Testis (tissue), 5 donors: ENCODE data around the gene C1R. TPM values are rescaled to one million over a fixed set of nuclear protein-coding genes. Genes with fewer than 3 reads are reported as not detected.

Experiments used
- DNase-seq: peaks from one replicate; pipeline ENCODE4 v3.0.0-alpha.2; 2019
- H3K27ac ChIP-seq, 2 donors: fragments of 200-600 bp; sonication (generic); one replicate each; pipeline ENCODE4 v1.5.1; 2019
- H3K27me3 ChIP-seq: fragments of 200-600 bp; sonication (generic); one replicate; pipeline ENCODE4 v1.5.1; 2019
- H3K36me3 ChIP-seq: fragments of 200-600 bp; sonication (generic); one replicate; pipeline ENCODE4 v1.5.1; 2017; ENCODE audit warnings: low read depth; ENCODE audit errors: missing control alignments
- H3K4me1 ChIP-seq: fragments of 200-600 bp; sonication (generic); one replicate; pipeline ENCODE4 v1.5.1; 2019
- H3K4me3 ChIP-seq, 2 donors: fragments of 200-600 bp; sonication (generic); one replicate each; pipeline ENCODE4 v1.5.1; 2017 to 2019
- H3K9me3 ChIP-seq: fragments of 200-600 bp; sonication (generic); one replicate; pipeline ENCODE4 v1.5.1; 2017
- POLR2A ChIP-seq: fragments of 450-650 bp; IDR thresholded peaks from one replicate; pipeline ENCODE4 v1.6.1; 2017; ENCODE audit warnings: antibody characterized with exemption, mild to moderate bottlenecking, moderate library complexity
- WGBS, 2 donors: methylation state at CpG; one replicate each; pipeline ENCODE4 v1.1.5; 2018; 5-methylcytosine and 5-hydroxymethylcytosine counted together
- intact Hi-C: fragments of 100-400 bp; cut with DNase I; formaldehyde crosslinking; loops from one replicate; pipeline ENCODE4 v1.15.1; 2023; ENCODE audit warnings: low total_unique reads
- long read RNA-seq, 2 donors: transcript quantifications; one replicate each; lab custom pipeline, GENCODE V29; 2026
- polyA plus RNA-seq: library from polyadenylated mRNA; stranded (reverse); fragments of 350-450 nt; fragmentation: Illumina TruSeq; extraction: RNeasy Lipid Tissue Mini Kit (QIAGEN cat#74804); gene quantifications from one replicate; pipeline ENCODE4 v1.2.3, GENCODE V29; 2014; ENCODE audit warnings: low read depth, low replicate concordance; ENCODE audit not compliant: insufficient read depth
- total RNA-seq, 2 donors: library from RNA; depleted of rRNA; stranded (reverse); fragments of >200 nt; gene quantifications; one replicate each; pipeline ENCODE4 v1.2.3, GENCODE V29; 2016
- TF ChIP-seq, protein P1 (sequence below), 3 experiments: fragments of 450-650 bp in 2 of 3; fragments of 200-600 bp in 1 of 3; sonication (generic) in 1 of 3; IDR thresholded peaks; one replicate each; pipeline ENCODE4 v1.5.1; 2016 to 2019; ENCODE audit warnings: antibody characterized with exemption in 3 of 3, mild to moderate bottlenecking in 2 of 3, moderate library complexity in 1 of 3

Gene C1R
- total RNA-seq: 100 to 1,000 TPM in 1 of 2 donors, 10 to 100 TPM in 1; 51.4 to 174 TPM
- 330 TPM for polyA plus RNA-seq
- long read RNA-seq, donor 1, partial matches to known transcripts: 8 of 14 reads
- long read RNA-seq, donor 1, other reads (novel, unspliced or antisense): 0 of 14 reads
- long read RNA-seq, donor 2, transcript C1R-215 (11 exons, 2,508 nt): major isoform, 5 of 15 reads
- long read RNA-seq, donor 2, partial matches to known transcripts: 8 of 15 reads
- long read RNA-seq, donor 2, other reads (novel, unspliced or antisense): 0 of 15 reads

DNA sequence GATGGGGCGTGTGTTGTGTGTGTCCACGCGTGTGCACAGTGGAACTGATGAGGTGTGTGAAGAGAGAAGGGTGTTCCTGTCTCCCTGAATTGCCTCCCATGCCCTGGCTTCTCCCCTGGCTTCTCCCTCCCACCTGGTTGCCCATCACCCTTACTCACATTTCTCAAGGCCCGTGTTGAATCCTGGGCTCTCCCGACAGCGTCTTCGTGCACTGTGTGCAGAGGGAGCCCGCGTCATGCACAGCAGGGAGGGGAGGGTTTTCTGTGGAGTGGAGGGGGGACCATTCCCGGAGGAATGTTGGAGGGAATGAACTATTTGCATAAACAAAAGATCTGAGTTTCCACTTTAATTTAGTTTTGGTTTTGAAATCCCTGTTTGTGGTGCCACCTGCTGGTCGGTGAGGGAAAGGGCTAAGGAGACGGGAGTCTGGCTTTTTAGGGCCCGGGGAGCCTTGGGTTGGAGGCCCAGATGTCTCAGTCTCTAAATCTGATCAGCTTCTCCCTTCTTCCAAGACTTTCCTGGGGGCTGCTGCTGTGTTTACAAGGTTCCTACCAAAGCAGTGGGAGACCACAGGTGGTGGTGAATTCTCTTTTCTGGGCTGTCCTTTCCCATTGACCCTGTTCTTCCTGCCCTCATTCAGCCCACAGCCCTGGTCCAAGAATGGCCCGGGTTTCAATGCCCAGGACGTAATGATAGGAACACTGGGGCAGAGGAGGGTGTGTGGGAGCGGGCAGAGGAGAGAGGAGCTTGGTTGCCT is at the start of gene C1R:
Gene C1R, minus strand, starts transcription at position 217 of the 757 bp plus-strand sequence. Its CDS starts 57 bp downstream, at position 160.
- Histone ChIP-seq H3K27ac (peak within 1 kb of the TSS; percentile 61 to 79), H3K4me3 (peak within 1 kb of the TSS; percentile 52 to 58), H3K4me1 (peaks cover 15% of the 10 kb centered on the region), H3K9me3 (no peaks in the 10 kb centered on the region), H3K36me3 (no peaks in the 10 kb centered on the region), H3K27me3 (no peaks in the 10 kb centered on the region)
- intact Hi-C loops: loop anchor here (10.0 kb wide), 1 partner anchor 148 kb away; the partner anchor contains the start of genes C12orf57 and RNU7-1
- no peak for TF ChIP-seq POLR2A
- TF ChIP-seq, protein P1, sequence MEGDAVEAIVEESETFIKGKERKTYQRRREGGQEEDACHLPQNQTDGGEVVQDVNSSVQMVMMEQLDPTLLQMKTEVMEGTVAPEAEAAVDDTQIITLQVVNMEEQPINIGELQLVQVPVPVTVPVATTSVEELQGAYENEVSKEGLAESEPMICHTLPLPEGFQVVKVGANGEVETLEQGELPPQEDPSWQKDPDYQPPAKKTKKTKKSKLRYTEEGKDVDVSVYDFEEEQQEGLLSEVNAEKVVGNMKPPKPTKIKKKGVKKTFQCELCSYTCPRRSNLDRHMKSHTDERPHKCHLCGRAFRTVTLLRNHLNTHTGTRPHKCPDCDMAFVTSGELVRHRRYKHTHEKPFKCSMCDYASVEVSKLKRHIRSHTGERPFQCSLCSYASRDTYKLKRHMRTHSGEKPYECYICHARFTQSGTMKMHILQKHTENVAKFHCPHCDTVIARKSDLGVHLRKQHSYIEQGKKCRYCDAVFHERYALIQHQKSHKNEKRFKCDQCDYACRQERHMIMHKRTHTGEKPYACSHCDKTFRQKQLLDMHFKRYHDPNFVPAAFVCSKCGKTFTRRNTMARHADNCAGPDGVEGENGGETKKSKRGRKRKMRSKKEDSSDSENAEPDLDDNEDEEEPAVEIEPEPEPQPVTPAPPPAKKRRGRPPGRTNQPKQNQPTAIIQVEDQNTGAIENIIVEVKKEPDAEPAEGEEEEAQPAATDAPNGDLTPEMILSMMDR (IDR thresholded peaks at IDR 0.05): peak; percentile 85 to 92 (median 90)
- 21 to 22% methylated on average over 16 of the region's 16 CpGs for WGBS, 2 donors
- peak; percentile 85 for DNase-seq

DNA sequence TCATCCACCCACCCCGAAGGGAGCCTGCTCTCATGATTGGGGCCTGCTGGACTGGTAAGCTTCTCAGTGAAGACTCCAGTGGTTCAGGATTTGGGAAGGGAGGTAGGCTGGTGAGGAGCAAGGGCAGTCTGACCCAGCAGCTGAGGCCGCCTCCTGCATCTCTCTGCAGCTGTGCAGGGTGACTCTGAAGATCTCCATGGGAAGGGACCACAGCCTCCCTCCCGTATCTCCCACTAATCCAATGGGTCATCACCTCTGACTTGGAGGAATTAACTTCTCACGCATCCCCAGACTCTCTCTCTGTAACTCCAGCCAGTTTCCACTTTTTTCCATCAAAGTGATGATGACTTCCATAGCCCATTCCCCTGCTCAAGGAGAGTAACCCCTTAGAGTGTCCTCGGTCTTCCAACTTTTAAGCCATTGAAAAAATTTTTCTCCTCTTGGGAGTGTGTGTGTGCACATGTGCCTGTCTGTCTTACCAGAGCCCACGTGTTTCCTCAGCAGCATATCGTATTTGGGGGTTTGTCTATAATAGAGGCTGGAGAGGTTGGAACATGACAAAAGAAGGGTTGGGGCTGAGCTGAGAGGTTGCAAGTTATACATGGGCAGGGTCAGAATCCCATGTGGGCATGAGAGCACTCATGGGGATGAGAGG is 49.2 kb upstream of the C1R start:
- H3K36me3 ChIP-seq: no peaks in the 10 kb centered on the region
- no peak overlapping the region for H3K4me3 ChIP-seq
- 94% methylated on average over 7 of the region's 7 CpGs for WGBS, 2 donors

DNA sequence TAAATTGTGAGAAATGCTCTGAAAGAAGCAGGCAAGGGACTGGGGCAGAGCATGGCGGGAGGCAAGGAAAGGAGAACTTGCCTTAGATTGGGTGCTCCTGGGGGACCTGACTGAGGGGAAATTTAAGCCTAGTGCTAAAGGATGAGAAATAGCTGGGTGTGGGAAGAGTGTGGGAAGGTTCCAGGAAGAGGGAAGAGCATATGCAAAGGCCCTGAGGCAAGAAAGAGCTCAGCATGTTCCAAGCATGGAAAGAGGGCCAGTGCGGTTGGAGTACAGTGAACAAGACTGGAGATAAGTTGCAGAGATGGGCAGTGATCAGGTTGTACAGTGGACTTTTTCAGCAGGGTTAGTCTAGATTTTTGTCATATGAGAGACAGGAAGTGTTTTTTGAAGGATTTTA is 47.0 kb upstream of the C1R start:
- Histone ChIP-seq H3K27me3 (no peaks in the 10 kb centered on the region), H3K27ac (no peak overlapping the region), H3K36me3 (no peaks in the 10 kb centered on the region), H3K9me3 (no peaks in the 10 kb centered on the region), H3K4me3 (no peak overlapping the region), H3K4me1 (no peaks in the 10 kb centered on the region)
- no peak for DNase-seq
- TF ChIP-seq POLR2A: no peak
- TF ChIP-seq, protein P1 (IDR thresholded peaks at IDR 0.05): no peak
- 96 to 100% methylated on average over 2 of the region's 2 CpGs for WGBS, 2 donors
- intact Hi-C loops: no loop called here

More for the DNA sequence above, 49.2 kb upstream of the C1R start:
- no peaks in the 10 kb centered on the region for H3K9me3 ChIP-seq
- intact Hi-C loops: no loop called here
- H3K4me1 ChIP-seq: no peaks in the 10 kb centered on the region
- TF ChIP-seq, protein P1 (IDR thresholded peaks at IDR 0.05): no peak
- no peak for TF ChIP-seq POLR2A
- no peak for DNase-seq
- no peak overlapping the region for H3K27ac ChIP-seq
- no peaks in the 10 kb centered on the region for H3K27me3 ChIP-seq

DNA sequence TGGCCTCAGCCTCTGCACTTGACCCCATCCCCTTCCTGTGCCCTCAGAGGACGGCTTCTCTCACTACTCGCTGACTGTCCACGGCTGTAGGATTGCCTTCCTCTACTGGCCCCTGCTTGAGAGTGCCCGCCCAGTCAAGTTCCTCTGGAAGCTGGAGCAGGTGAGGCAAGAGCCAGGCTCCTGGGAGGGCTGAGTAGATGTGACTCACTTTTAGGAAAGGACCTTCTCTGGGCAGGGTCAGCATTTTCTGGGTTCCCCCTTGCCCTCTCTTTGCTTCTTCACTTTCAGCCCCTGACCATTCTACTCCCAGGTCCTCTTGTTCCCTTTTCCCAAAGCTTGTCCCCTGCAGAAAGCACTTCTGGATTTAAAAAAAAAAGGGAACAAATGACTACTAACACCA is 45.7 kb upstream of the C1R start:
- intact Hi-C loops: no loop called here

More for the DNA sequence above, 45.7 kb upstream of the C1R start:
- no peak for TF ChIP-seq POLR2A
- TF ChIP-seq, protein P1 (IDR thresholded peaks at IDR 0.05): no peak
- Histone ChIP-seq H3K4me3 (no peak overlapping the region), H3K36me3 (no peaks in the 10 kb centered on the region), H3K27ac (no peak overlapping the region), H3K4me1 (no peaks in the 10 kb centered on the region), H3K27me3 (no peaks in the 10 kb centered on the region), H3K9me3 (no peaks in the 10 kb centered on the region)
- 81 to 82% methylated on average over 4 of the region's 4 CpGs for WGBS, 2 donors
- DNase-seq: no peak
